ENCODE data around the gene CUBN.

GRCh38 chr10:17031637-17032635 is 97.7 kb downstream of the CUBN start:
- no peak for TF ChIP-seq POLR2A (IDR thresholded peaks at IDR 0.05)
- TF ChIP-seq CTCF (IDR thresholded peaks at IDR 0.05): no peak
